PC-9 (cell line): ENCODE measurements around the gene YWHAG.
"Not testable (repeated sequence)": the region's sequence is repeated elsewhere in the genome, so short reads cannot be mapped to it uniquely, and the experiment has no call there.

Experiments used
- EZH2 ChIP-seq: fragments of 200-600 bp; sonication (generic); IDR thresholded peaks from 2 replicates; pipeline ENCODE4 v1.8.0; 2017; ENCODE audit warnings: antibody characterized with exemption, low read depth
- TF ChIP-seq, protein P1 (sequence below): fragments of 200-600 bp; sonication (generic); conservative IDR thresholded peaks from 2 replicates; pipeline ENCODE4 v1.6.1; 2017; ENCODE audit warnings: mixed run types, antibody characterized with exemption, mild to moderate bottlenecking, moderate library complexity

DNA sequence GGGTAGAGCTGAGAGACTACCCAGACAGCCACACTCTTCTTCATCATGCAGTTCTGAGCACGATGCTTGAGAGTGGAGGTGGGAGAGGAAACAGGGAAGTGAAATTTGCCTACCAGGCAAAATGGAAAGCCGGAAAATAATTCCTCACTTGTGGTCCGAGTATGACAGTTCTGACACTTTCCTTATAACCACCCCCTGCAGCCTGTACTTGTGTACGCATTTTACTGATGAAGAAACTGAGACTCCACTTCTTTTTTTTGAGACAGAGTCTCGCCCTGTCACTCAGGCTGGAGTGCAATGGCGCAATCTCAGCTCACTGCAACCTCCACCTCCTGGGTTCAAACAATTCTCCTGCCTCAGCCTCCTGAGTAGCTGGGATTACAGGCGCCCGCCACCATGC, 44.3 kb upstream of the YWHAG start:
- TF ChIP-seq EZH2, result not testable (repeated sequence)
- TF ChIP-seq, protein P1, sequence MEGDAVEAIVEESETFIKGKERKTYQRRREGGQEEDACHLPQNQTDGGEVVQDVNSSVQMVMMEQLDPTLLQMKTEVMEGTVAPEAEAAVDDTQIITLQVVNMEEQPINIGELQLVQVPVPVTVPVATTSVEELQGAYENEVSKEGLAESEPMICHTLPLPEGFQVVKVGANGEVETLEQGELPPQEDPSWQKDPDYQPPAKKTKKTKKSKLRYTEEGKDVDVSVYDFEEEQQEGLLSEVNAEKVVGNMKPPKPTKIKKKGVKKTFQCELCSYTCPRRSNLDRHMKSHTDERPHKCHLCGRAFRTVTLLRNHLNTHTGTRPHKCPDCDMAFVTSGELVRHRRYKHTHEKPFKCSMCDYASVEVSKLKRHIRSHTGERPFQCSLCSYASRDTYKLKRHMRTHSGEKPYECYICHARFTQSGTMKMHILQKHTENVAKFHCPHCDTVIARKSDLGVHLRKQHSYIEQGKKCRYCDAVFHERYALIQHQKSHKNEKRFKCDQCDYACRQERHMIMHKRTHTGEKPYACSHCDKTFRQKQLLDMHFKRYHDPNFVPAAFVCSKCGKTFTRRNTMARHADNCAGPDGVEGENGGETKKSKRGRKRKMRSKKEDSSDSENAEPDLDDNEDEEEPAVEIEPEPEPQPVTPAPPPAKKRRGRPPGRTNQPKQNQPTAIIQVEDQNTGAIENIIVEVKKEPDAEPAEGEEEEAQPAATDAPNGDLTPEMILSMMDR, result not testable (repeated sequence)
